Adrenal gland (tissue), 12 donors: ENCODE data around the gene ALKAL2. TPM values are rescaled to one million over a fixed set of nuclear protein-coding genes. Genes with fewer than 3 reads are reported as not detected.
A peak's percentile ranks its signal among the peaks of the same experiment; 100 is the strongest.

Experiments used
- DNase-seq, 7 donors: peaks; one replicate each; pipeline ENCODE4 v3.0.0-alpha.2; 2019 to 2020
- H3K27ac ChIP-seq, 5 donors: fragments of 200-600 bp; sonication (generic) in 4 of 5; 1 replicate in 3 of 5; 2 replicates in 2 of 5; pipeline versions ENCODE4 v1.5.1 to v1.8.0; 2016 to 2020; ENCODE audit warnings: mild to moderate bottlenecking in 1 of 5
- H3K27me3 ChIP-seq: fragments of 200-600 bp; 2 replicates; pipeline ENCODE4 v1.8.0; 2021
- H3K36me3 ChIP-seq, 2 donors: fragments of 200-600 bp; replicated peaks in 1 of 2; 1 replicate in 1 of 2; 2 replicates in 1 of 2; pipeline versions ENCODE4 v1.5.1 to v1.8.0; 2018 to 2022
- H3K4me1 ChIP-seq, 2 donors: fragments of 200-600 bp; replicated peaks in 1 of 2; 1 replicate in 1 of 2; 2 replicates in 1 of 2; pipeline versions ENCODE4 v1.5.1 to v1.8.0; 2018 to 2021
- H3K4me3 ChIP-seq, 4 donors: fragments of 200-600 bp; sonication (generic) in 3 of 4; one replicate each; pipeline ENCODE4 v1.5.1; 2016 to 2018
- H3K9me3 ChIP-seq, 3 donors: fragments of 200-600 bp; sonication (generic) in 1 of 3; replicated peaks in 1 of 3; 1 replicate in 2 of 3; 2 replicates in 1 of 3; pipeline versions ENCODE4 v1.5.1 to v1.8.0; 2016 to 2021
- CTCF ChIP-seq, 6 experiments: fragments of 450-650 bp in 4 of 6; fragments of 200-600 bp in 2 of 6; sonication (generic) in 1 of 6; IDR thresholded peaks; 1 replicate in 5 of 6; 2 replicates in 1 of 6; pipeline versions ENCODE4 v1.5.1 to v1.8.0; 2016 to 2021; ENCODE audit warnings: antibody characterized with exemption in 6 of 6, mild to moderate bottlenecking in 2 of 6, moderate library complexity in 1 of 6
- POLR2A ChIP-seq, 2 donors: fragments of 450-650 bp; IDR thresholded peaks; one replicate each; pipeline ENCODE4 v1.6.1; 2017; ENCODE audit warnings: antibody characterized with exemption in 2 of 2, mild to moderate bottlenecking in 2 of 2, moderate library complexity in 1 of 2
- WGBS, 4 donors: extraction: QIAGEN DNeasy Blood & Tissue Kit in 2 of 4; methylation state at CpG; one replicate each; pipeline versions ENCODE4 v1.1.5 to v1.1.7; 2013 to 2017; 5-methylcytosine and 5-hydroxymethylcytosine counted together
- intact Hi-C, 2 donors: fragments of 100-400 bp; cut with DNase I; formaldehyde crosslinking; loops; one replicate each; pipeline versions ENCODE4 v1.14.1 to v1.15.0; 2022 to 2023
- polyA plus RNA-seq, 3 donors: library from polyadenylated mRNA; stranded (reverse); fragments of 200-250 nt in 2 of 3; fragments of 350-450 nt in 1 of 3; fragmentation: Illumina TruSeq in 1 of 3; extraction: RNeasy Lipid Tissue Mini Kit (QIAGEN cat#74804) in 1 of 3; gene quantifications; one replicate each; pipeline ENCODE4 v1.2.3, GENCODE V29; 2013 to 2014
- total RNA-seq, 9 donors: library from RNA; depleted of rRNA in 4 of 9; stranded (reverse); fragments of >200 nt in 4 of 9; fragments of 120-200 nt in 1 of 9; fragmentation: NEBNext Ultra II Directional in 1 of 9; extraction: Animal tissue kit (Norgen Biotek cat#: 25700) in 1 of 9; gene quantifications; one replicate each; pipeline versions ENCODE4 v1.1.0 to v1.2.4, GENCODE V29; 2013 to 2023
- donor health status: healthy with polysubstance abuse.
- donor health status: Bipolar disorder and iron deficiency.
- donor health status: DM: yes; HTN: yes; CAD: no.
- donor health status: DM: no; HTN: no; CAD: no.
- donor health status: DM: no; HTN: no; CAD: no.
- donor health status: DM: yes; HTN: yes; CAD: no.

The ALKAL2 gene
- total and polyA plus RNA-seq, 12 donors = 40.3 to 316 (median 141) TPM

GRCh38 chr2:248724-249123, 39.2 kb downstream of the ALKAL2 start:
- intact Hi-C loops = loop anchor here in 1 of 2 donors (10.0 kb wide), 1 partner anchor 46 kb away; no protein-coding TSS in a partner anchor
- Histone ChIP-seq H3K4me1 (no peaks in the 10 kb centered on the region), H3K9me3 (no peaks in the 10 kb centered on the region), H3K27me3 (no peaks in the 10 kb centered on the region), H3K36me3 (peaks cover 0 to 15% of the 10 kb centered on the region in 2 donors), H3K27ac (no peak overlapping the region), H3K4me3 (no peak overlapping the region)
- WGBS, 4 donors = 89 to 94% (median 91%) methylated on average over 2 of the region's 2 CpGs
- no peak for TF ChIP-seq CTCF (IDR thresholded peaks at IDR 0.05)
- TF ChIP-seq POLR2A (IDR thresholded peaks at IDR 0.05) = no peak
- DNase-seq = no peak

GRCh38 chr2:246489-247144, 41.3 kb downstream of the ALKAL2 start:
- intact Hi-C loops = loop anchor here in 1 of 2 donors (10.0 kb wide), 1 partner anchor 48 kb away; no protein-coding TSS in a partner anchor
- DNase-seq = peak in 5 of 7 donors; percentile 48 to 58 (median 54)
- Histone ChIP-seq H3K27ac (peak overlapping the region in 2 of 5 donors; percentile 17 to 67), H3K36me3 (peaks cover 0 to 17% of the 10 kb centered on the region in 2 donors), H3K27me3 (no peaks in the 10 kb centered on the region), H3K4me3 (no peak overlapping the region), H3K9me3 (no peaks in the 10 kb centered on the region), H3K4me1 (no peaks in the 10 kb centered on the region)
- WGBS, 4 donors = 59 to 62% (median 61%) methylated on average over 6 of the region's 6 CpGs
- TF ChIP-seq CTCF (IDR thresholded peaks at IDR 0.05) (peak; percentile 39 to 74 (median 60)), POLR2A (IDR thresholded peaks at IDR 0.05) (no peak)

- Histone ChIP-seq H3K27me3 (no peaks in the 10 kb centered on the region), H3K27ac (no peak overlapping the region), H3K36me3 (peaks cover 0 to 20% of the 10 kb centered on the region in 2 donors), H3K4me1 (no peaks in the 10 kb centered on the region), H3K9me3 (no peaks in the 10 kb centered on the region), H3K4me3 (no peak overlapping the region)
- 88 to 98% (median 95%) methylated on average over 6 to 7 of the region's 7 CpGs for WGBS, 4 donors
- no peak for DNase-seq
- intact Hi-C loops = loop anchor here in 1 of 2 donors (10.0 kb wide), 1 partner anchor 50 kb away; no protein-coding TSS in a partner anchor
- TF ChIP-seq CTCF (IDR thresholded peaks at IDR 0.05) (no peak), POLR2A (IDR thresholded peaks at IDR 0.05) (no peak)
Observed at GRCh38 chr2:244547-244946, 43.3 kb downstream of the ALKAL2 start.

- Histone ChIP-seq H3K4me3 (no peak overlapping the region), H3K4me1 (peaks cover 4 to 14% of the 10 kb centered on the region in 2 donors), H3K27ac (no peak overlapping the region), H3K9me3 (no peaks in the 10 kb centered on the region), H3K36me3 (peaks cover 0 to 8% of the 10 kb centered on the region in 2 donors), H3K27me3 (no peaks in the 10 kb centered on the region)
- TF ChIP-seq CTCF (IDR thresholded peaks at IDR 0.05) (no peak), POLR2A (IDR thresholded peaks at IDR 0.05) (no peak)
- 86 to 93% (median 89%) methylated on average over 5 of the region's 5 CpGs for WGBS, 4 donors
- no peak for DNase-seq
- intact Hi-C loops = no loop called here
Observed at GRCh38 chr2:238869-239268, 49.0 kb downstream of the ALKAL2 start.
